DOHH2 (cell line): Measurements from ENCODE around the gene ZSCAN22.

Source experiments
- CTCF ChIP-seq: fragments of 200-600 bp; sonication (generic); IDR thresholded peaks from one replicate; pipeline ENCODE4 v1.5.1; 2014; ENCODE audit warnings: antibody characterized with exemption, mild to moderate bottlenecking, low read depth, low read length; ENCODE audit not compliant: poor library complexity, severe bottlenecking
- EZH2phosphoT487 ChIP-seq: fragments of 200-600 bp; sonication (generic); IDR thresholded peaks from 2 replicates; pipeline ENCODE4 v1.6.1; 2017; ENCODE audit warnings: borderline replicate concordance, mild to moderate bottlenecking, antibody characterized with exemption, low read length, moderate library complexity, mixed read lengths

- TF ChIP-seq CTCF (peak; percentile 45), EZH2phosphoT487 (no peak)
Observed at GRCh38 chr19:58387338-58388174, 60.8 kb downstream of the ZSCAN22 start.
